ENCODE measurements around the gene GRP.

- no peak for TF ChIP-seq CTCF (IDR thresholded peaks at IDR 0.05)
- TF ChIP-seq REST (IDR thresholded peaks at IDR 0.05), result no peak
- no peak for TF ChIP-seq EP300 (IDR thresholded peaks at IDR 0.05)
- no peak for TF ChIP-seq KDM1A (IDR thresholded peaks at IDR 0.05; ENCODE audit: low read depth)
- TF ChIP-seq USF2 (IDR thresholded peaks at IDR 0.05), result no peak
- TF ChIP-seq ZFP36 (IDR thresholded peaks at IDR 0.05; ENCODE audit: borderline replicate concordance, partially characterized antibody), result no peak
- no peak for TF ChIP-seq POLR2A (IDR thresholded peaks at IDR 0.05; ENCODE audit: low read length)
- no peak for TF ChIP-seq E2F6 (IDR thresholded peaks at IDR 0.05; ENCODE audit: borderline replicate concordance, low read depth)
- no peak for TF ChIP-seq ZSCAN20 (CRISPR knock-in tag; IDR thresholded peaks at IDR 0.05)
- no peak for TF ChIP-seq RAD21 (conservative IDR thresholded peaks at IDR 0.05 in 1 of 2, IDR thresholded peaks at IDR 0.05 in 1 of 2)
- no peak for TF ChIP-seq SMC3 (IDR thresholded peaks at IDR 0.05)
- TF ChIP-seq CEBPB (IDR thresholded peaks at IDR 0.05), result no peak
These were observed 47.2 kb upstream of the GRP start for GRCh38 chr18:59172664-59173249.
